GM12878 (cell line): Measurements from ENCODE around the gene ADGRL4. TPM values are rescaled to one million over a fixed set of nuclear protein-coding genes. Genes with fewer than 3 reads are reported as not detected.

Source experiments
- ATAC-seq: fragments of 200-7000 bp; cut with Tn5 transposase; 3 replicates; pipeline ENCODE4 v1.9.1; 2020; ENCODE audit warnings: mild to moderate bottlenecking, moderate library complexity
- BruUV-seq: library from RNA; stranded (reverse); fragments of 400-500 nt; replicated peaks from 2 replicates; lab custom pipeline; 2021; lab: Mats Ljungman, UMichigan
- CTCF ChIA-PET: fragments of 300-600 bp; sonication (Branson Sonifier 250); formaldehyde crosslinking; extraction: SDS; loops from one replicate; lab custom pipeline; 2021; ENCODE audit warnings: inconsistent platforms; lab: Yijun Ruan, JAX
- POLR2A ChIA-PET: fragments of 350-600 bp; formaldehyde crosslinking; extraction: SDS; loops from one replicate; lab custom pipeline; 2021; ENCODE audit warnings: inconsistent platforms; lab: Charles Lee
- RAD21 ChIA-PET: fragments of 300-600 bp; sonication (Branson Sonifier 250); formaldehyde crosslinking; loops from one replicate; lab custom pipeline; 2023; ENCODE audit warnings: antibody characterized with exemption; ENCODE audit not compliant: unreplicated experiment; lab: Charles Lee
- SMC1A ChIA-PET: fragments of 300-600 bp; sonication (Branson Sonifier 250); formaldehyde crosslinking; loops from one replicate; lab custom pipeline; 2023; ENCODE audit not compliant: unreplicated experiment, uncharacterized antibody; lab: Charles Lee
- DNase-seq: peaks from one replicate; pipeline ENCODE4 v3.0.0-alpha.2; 2011; ENCODE audit warnings: low read depth, low spot score
- FAIRE-seq: peaks from 3 replicates; lab custom pipeline; 2011; peaks lifted over from hg19 to GRCh38; lab: Jason Lieb, UNC
- H2AFZ ChIP-seq: 2 replicates; pipeline ENCODE4 v1.6.0; 2011; ENCODE audit warnings: low read depth, low read length, control low read depth; ENCODE audit not compliant: control insufficient read depth
- H3K27ac ChIP-seq: 2 replicates; pipeline ENCODE4 v1.5.1; 2011; ENCODE audit warnings: control low read depth; ENCODE audit not compliant: control insufficient read depth, insufficient read depth
- H3K27me3 ChIP-seq, 2 experiments: replicated peaks in 1 of 2; 2 replicates each; pipeline versions ENCODE4 v1.6.0 to v1.6.1; 2011; ENCODE audit warnings: low read length in 1 of 2; ENCODE audit not compliant: control insufficient read depth in 2 of 2, insufficient read depth in 2 of 2
- H3K36me3 ChIP-seq, 2 experiments: 2 replicates each; pipeline ENCODE4 v1.5.1; 2011; ENCODE audit warnings: low read length in 1 of 2; ENCODE audit not compliant: control insufficient read depth in 2 of 2, insufficient read depth in 2 of 2
- H3K4me1 ChIP-seq: 2 replicates; pipeline ENCODE4 v1.6.1; 2011; ENCODE audit warnings: mild to moderate bottlenecking, low read length, moderate library complexity, mixed read lengths; ENCODE audit not compliant: control insufficient read depth, insufficient read depth
- H3K4me2 ChIP-seq: 2 replicates; pipeline ENCODE4 v1.6.0; 2011; ENCODE audit warnings: control low read depth; ENCODE audit not compliant: control insufficient read depth, insufficient read depth
- H3K4me3 ChIP-seq: fragments of 200-600 bp; sonication (generic); 2 replicates; pipeline ENCODE4 v1.5.1; 2016
- H3K79me2 ChIP-seq: 2 replicates; pipeline ENCODE4 v1.6.0; 2011; ENCODE audit warnings: low read length; ENCODE audit not compliant: control insufficient read depth, insufficient read depth
- H3K9ac ChIP-seq: 2 replicates; pipeline ENCODE4 v1.8.0; 2011; ENCODE audit warnings: low read length, control low read depth, mixed read lengths; ENCODE audit not compliant: control insufficient read depth, insufficient read depth
- H3K9me3 ChIP-seq: replicated peaks from 3 replicates; pipeline ENCODE4 v1.5.1; 2011; ENCODE audit warnings: mild to moderate bottlenecking, low read length; ENCODE audit not compliant: control insufficient read depth, insufficient read depth
- H4K20me1 ChIP-seq: 2 replicates; pipeline ENCODE4 v1.6.0; 2011; ENCODE audit not compliant: control insufficient read depth, insufficient read depth
- BACH1 ChIP-seq: fragments of 450-650 bp; IDR thresholded peaks from 2 replicates; pipeline ENCODE4 v1.6.1; 2017; ENCODE audit warnings: mild to moderate bottlenecking, borderline replicate concordance
- CHD4 ChIP-seq: fragments of 200-600 bp; sonication (generic); IDR thresholded peaks from 2 replicates; pipeline ENCODE4 v1.6.1; 2016; ENCODE audit warnings: mild to moderate bottlenecking
- CTCF ChIP-seq, 3 experiments: IDR thresholded peaks in 2 of 3; conservative IDR thresholded peaks in 1 of 3; 2 replicates each; pipeline ENCODE4 v1.5.1; 2011; ENCODE audit warnings: low read depth in 3 of 3, low read length in 3 of 3, mild to moderate bottlenecking in 3 of 3, control low read depth in 2 of 3, moderate library complexity in 2 of 3, inconsistent platforms in 1 of 3, mixed read lengths in 1 of 3; ENCODE audit not compliant: control insufficient read depth in 2 of 3, insufficient read depth in 1 of 3; ENCODE audit errors: extremely low read depth in 1 of 3
- CUX1 ChIP-seq: IDR thresholded peaks from 2 replicates; pipeline ENCODE4 v1.6.1; 2012; ENCODE audit warnings: improper control_type of control experiment, low read depth, low read length; ENCODE audit not compliant: insufficient replicate concordance
- HDAC6 ChIP-seq: fragments of 200-600 bp; sonication (generic); IDR thresholded peaks from one replicate; pipeline ENCODE4 v1.8.0; 2017; ENCODE audit warnings: antibody characterized with exemption; ENCODE audit not compliant: unreplicated experiment
- RFX5 ChIP-seq: IDR thresholded peaks from 2 replicates; pipeline ENCODE4 v1.6.1; 2011; ENCODE audit warnings: low read depth, low read length, improper control_type of control experiment
- SMAD5 ChIP-seq: IDR thresholded peaks from 2 replicates; pipeline ENCODE4 v1.6.1; 2016; ENCODE audit warnings: antibody characterized with exemption, low read depth
- STAT1 ChIP-seq: fragments of 450-650 bp; conservative IDR thresholded peaks from 2 replicates; pipeline ENCODE4 v1.6.1; 2014; ENCODE audit warnings: antibody characterized with exemption, mild to moderate bottlenecking
- YY1 ChIP-seq: IDR thresholded peaks from 2 replicates; pipeline ENCODE4 v1.6.1; 2011; ENCODE audit warnings: low read depth, mild to moderate bottlenecking, low read length
- WGBS: methylation state at CpG from one replicate; pipeline ENCODE4 v1.1.6; 2016; ENCODE audit warnings: low lambda C conversion rate; ENCODE audit not compliant: insufficient replicate concordance, insufficient coverage; ENCODE audit errors: missing lambda C conversion rate; 5-methylcytosine and 5-hydroxymethylcytosine counted together
- in situ Hi-C: fragments of 300-500 bp; cut with MboI; formaldehyde crosslinking; loops from 9 replicates; pipeline ENCODE4 v1.14.3; 2018; ENCODE audit warnings: mixed read lengths
- intact Hi-C: fragments of 100-400 bp; cut with micrococcal nuclease; formaldehyde crosslinking; loops from one replicate; pipeline ENCODE4 v1.14.2; 2022; ENCODE audit not compliant: unreplicated experiment
- polyA plus RNA-seq, 11 experiments: library from polyadenylated mRNA; depleted of rRNA in 4 of 11; unstranded in 6 of 11; stranded (reverse) in 5 of 11; fragments of >200 nt; fragmentation: Nextera tagmentation in 4 of 11; fragmentation: Illumina TruSeq in 1 of 11; extraction: Ambion mirVana in 4 of 11; extraction: Trizol in 1 of 11; gene quantifications; 1 replicate in 1 of 11; 2 replicates in 10 of 11; pipeline versions ENCODE4 v1.2.1 to v1.2.3, GENCODE V29; 2011 to 2016; ENCODE audit warnings: inconsistent platforms in 2 of 11, missing spikeins in 2 of 11, low read depth in 1 of 11
- total RNA-seq, 4 experiments: library from RNA; depleted of rRNA in 3 of 4; stranded (reverse); fragments of >200 nt in 3 of 4; fragmentation: Illumina TruSeq in 1 of 4; extraction: Trizol in 1 of 4; gene quantifications; 2 replicates each; pipeline versions ENCODE4 v1.2.1 to v1.2.3, GENCODE V29; 2013 to 2021

The ADGRL4 gene
- total and polyA plus RNA-seq, 10 of the 15 experiments (the other 5 are each of a cell fraction or from before 2014, with no cell fraction given) = not detected

GRCh38 chr1:78892260-78892840 lies 114.2 kb downstream of the ADGRL4 start:
- ChIA-PET CTCF (no interaction called here), POLR2A (no interaction called here), SMC1A (no interaction called here), RAD21 (no interaction called here)
- Histone ChIP-seq H3K4me2 (no peak overlapping the region), H3K36me3 (no peaks in the 10 kb centered on the region), H3K79me2 (no peaks in the 10 kb centered on the region), H3K27ac (no peak overlapping the region), H2AFZ (no peak overlapping the region), H3K27me3 (no peaks in the 10 kb centered on the region), H3K4me3 (no peak overlapping the region), H3K9ac (no peak overlapping the region), H4K20me1 (no peaks in the 10 kb centered on the region), H3K4me1 (no peaks in the 10 kb centered on the region), H3K9me3 (no peaks in the 10 kb centered on the region)
- BruUV-seq = no TSS peak
- no peak for DNase-seq
- intact Hi-C loops = no loop called here
- in situ Hi-C loops = no loop called here
- no peak for FAIRE-seq
- WGBS = 15% methylated on average over 3 of the region's 3 CpGs
- no peak for ATAC-seq
- TF ChIP-seq CTCF (IDR thresholded peaks at IDR 0.05 in 2 of 3, conservative IDR thresholded peaks at IDR 0.05 in 1 of 3; ENCODE audit: control insufficient read depth in 2 of 3, extremely low read depth in 1 of 3, insufficient read depth in 1 of 3, low read depth in 3 of 3, low read length in 3 of 3) = no peak
- no peak for TF ChIP-seq SMAD5
- no peak for TF ChIP-seq STAT1
- no peak for TF ChIP-seq BACH1
- TF ChIP-seq YY1 = no peak
- TF ChIP-seq CHD4 = no peak
- TF ChIP-seq CUX1 = no peak
- TF ChIP-seq HDAC6 = no peak
- TF ChIP-seq RFX5 = no peak
